ENCODE results near the gene TMEM26.
A peak's percentile ranks its signal among the peaks of the same experiment; 100 is the strongest.

The TMEM26 gene

GRCh38 chr10:61452655-61453641, at the start of gene TMEM26:
TMEM26 (minus strand) TSS chr10:61453381; CDS start chr10:61453081, 300 bp downstream.
- peak; percentile 1 for DNase-seq

- DNase-seq, result no peak
Measured at GRCh38 chr10:61500460-61500859, 47.3 kb upstream of the TMEM26 start.

- DNase-seq, result no peak
Measured at GRCh38 chr10:61492364-61492995, 39.3 kb upstream of the TMEM26 start.

GRCh38 chr10:61487506-61487905, 34.3 kb upstream of the TMEM26 start:
- DNase-seq, result no peak

GRCh38 chr10:61486738-61487396, 33.7 kb upstream of the TMEM26 start:
- DNase-seq, result no peak

- no peak for DNase-seq
Measured at GRCh38 chr10:61486251-61486650, 33.1 kb upstream of the TMEM26 start.

- DNase-seq, result no peak
Measured at GRCh38 chr10:61481597-61481996, 28.4 kb upstream of the TMEM26 start.

GRCh38 chr10:61480208-61480607, 27.0 kb upstream of the TMEM26 start:
- no peak for DNase-seq

GRCh38 chr10:61478621-61479312, 25.6 kb upstream of the TMEM26 start:
- no peak for DNase-seq

GRCh38 chr10:61477451-61477850, 24.3 kb upstream of the TMEM26 start:
- DNase-seq, result no peak

- DNase-seq, result no peak
Measured at GRCh38 chr10:61476529-61476928, 23.3 kb upstream of the TMEM26 start.

GRCh38 chr10:61475449-61475873, 22.3 kb upstream of the TMEM26 start:
- no peak for DNase-seq

- no peak for DNase-seq
Measured at GRCh38 chr10:61472090-61472674, 19.0 kb upstream of the TMEM26 start.

GRCh38 chr10:61471491-61471890, 18.3 kb upstream of the TMEM26 start:
- no peak for DNase-seq

- DNase-seq, result no peak
Measured at GRCh38 chr10:61470740-61471139, 17.6 kb upstream of the TMEM26 start.

- no peak for DNase-seq
Measured at GRCh38 chr10:61465901-61466632, 12.9 kb upstream of the TMEM26 start.

GRCh38 chr10:61465171-61465496, 12.0 kb upstream of the TMEM26 start:
- no peak for DNase-seq

GRCh38 chr10:61464461-61465170, 11.4 kb upstream of the TMEM26 start:
- no peak for DNase-seq

- no peak for DNase-seq
Measured at GRCh38 chr10:61463035-61463909, 10.1 kb upstream of the TMEM26 start.

- DNase-seq, result no peak
Measured at GRCh38 chr10:61460835-61461234, 7.7 kb upstream of the TMEM26 start.
